Astrocyte of the spinal cord (primary cell): ENCODE results near the gene RET.

ENCODE experiments used
- DNase-seq: peaks from one replicate; pipeline ENCODE4 v3.0.0; 2011; ENCODE audit warnings: low read depth, low spot score
- H3K4me3 ChIP-seq: 2 replicates; pipeline ENCODE4 v1.5.1; 2011; ENCODE audit warnings: low read depth, mild to moderate bottlenecking, low read length, moderate library complexity
- in situ Hi-C: cut with HindIII; loops from 2 replicates; pipeline ENCODE4 v1.10.0; 2017; ENCODE audit warnings: low sequenced_read_pairs
- TF ChIP-seq, protein P1 (sequence below): IDR thresholded peaks from 2 replicates; pipeline ENCODE4 v1.5.1; 2012; ENCODE audit warnings: low read depth, mild to moderate bottlenecking, low read length, inconsistent platforms

Gene RET

DNA sequence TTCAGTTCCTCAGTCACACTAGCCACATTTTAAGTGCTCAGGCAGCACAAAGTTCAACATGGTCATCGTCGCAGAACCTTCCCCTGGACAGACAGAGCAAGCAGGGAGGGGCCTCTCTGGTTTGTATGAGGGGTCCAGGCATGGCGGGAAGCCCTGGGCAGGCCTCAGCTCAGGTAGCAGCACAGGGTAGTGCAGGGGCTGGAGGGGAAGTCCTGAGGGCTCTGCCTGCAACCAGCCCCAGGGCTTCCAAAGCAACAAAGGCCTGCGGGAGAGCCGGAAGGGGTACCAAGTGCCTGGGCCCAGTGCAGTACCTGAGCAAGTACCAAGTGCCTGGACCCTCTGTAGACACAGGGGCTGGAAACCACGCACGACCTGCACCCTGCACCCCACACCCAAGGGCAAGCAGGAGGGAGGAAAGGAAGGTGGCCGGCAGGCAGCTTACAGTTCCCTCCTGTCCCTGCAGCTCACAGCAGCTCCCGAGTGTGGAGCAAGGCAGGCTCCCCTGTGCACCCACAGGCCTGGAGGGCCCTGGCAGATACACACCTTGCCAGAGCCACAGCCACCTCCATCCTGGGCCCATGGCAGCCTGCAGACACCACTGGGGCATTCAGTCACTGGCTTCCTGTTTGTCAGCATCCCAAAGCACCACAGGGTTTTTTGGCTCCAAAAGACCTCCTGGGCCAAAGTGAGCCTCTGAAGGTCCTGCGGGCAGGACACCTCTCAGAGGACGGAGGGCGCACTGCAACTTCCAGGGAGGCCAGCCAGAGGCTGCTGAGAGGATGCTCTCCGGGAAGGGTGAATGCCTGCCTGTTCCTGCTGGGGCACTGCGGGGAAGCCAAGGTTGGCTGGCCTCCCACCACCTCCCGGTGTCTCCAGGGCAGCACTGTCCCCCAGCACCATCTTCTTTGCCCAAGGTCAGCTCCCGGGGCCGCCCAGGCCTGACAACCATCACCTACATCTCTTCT is 6.5 kb upstream of the RET start:
- in situ Hi-C loops, result no loop called here
- TF ChIP-seq, protein P1, sequence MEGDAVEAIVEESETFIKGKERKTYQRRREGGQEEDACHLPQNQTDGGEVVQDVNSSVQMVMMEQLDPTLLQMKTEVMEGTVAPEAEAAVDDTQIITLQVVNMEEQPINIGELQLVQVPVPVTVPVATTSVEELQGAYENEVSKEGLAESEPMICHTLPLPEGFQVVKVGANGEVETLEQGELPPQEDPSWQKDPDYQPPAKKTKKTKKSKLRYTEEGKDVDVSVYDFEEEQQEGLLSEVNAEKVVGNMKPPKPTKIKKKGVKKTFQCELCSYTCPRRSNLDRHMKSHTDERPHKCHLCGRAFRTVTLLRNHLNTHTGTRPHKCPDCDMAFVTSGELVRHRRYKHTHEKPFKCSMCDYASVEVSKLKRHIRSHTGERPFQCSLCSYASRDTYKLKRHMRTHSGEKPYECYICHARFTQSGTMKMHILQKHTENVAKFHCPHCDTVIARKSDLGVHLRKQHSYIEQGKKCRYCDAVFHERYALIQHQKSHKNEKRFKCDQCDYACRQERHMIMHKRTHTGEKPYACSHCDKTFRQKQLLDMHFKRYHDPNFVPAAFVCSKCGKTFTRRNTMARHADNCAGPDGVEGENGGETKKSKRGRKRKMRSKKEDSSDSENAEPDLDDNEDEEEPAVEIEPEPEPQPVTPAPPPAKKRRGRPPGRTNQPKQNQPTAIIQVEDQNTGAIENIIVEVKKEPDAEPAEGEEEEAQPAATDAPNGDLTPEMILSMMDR, result no peak
- DNase-seq, result no peak
- no peak overlapping the region for H3K4me3 ChIP-seq

- in situ Hi-C loops, result no loop called here
- DNase-seq, result no peak
- TF ChIP-seq, protein P1, result no peak
- H3K4me3 ChIP-seq, result no peak overlapping the region
Observed at GRCh38 chr10:43071865-43072650, 4.8 kb upstream of the RET start.

DNA sequence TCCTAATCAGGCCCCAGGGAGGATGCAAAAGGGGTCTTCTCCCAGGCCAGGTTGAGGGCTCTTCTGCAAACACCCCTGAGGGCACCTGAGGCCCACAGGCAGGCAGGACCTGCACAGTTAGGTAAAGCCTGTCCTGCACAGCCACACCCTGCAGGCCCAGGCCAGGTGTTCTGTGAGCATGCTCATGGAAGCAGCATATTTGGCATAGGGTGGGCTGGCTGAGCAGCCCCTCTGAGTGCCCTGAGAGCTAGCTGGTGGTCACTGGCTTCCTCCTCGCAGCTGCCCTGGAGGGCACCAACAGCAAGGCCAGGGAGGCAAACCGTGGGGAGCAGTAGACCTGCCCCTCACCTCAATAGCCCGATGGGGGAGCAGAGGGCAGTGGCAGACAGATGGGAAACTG is 3.7 kb upstream of the RET start:
- in situ Hi-C loops, result no loop called here
- no peak overlapping the region for H3K4me3 ChIP-seq
- TF ChIP-seq, protein P1, result no peak
- no peak for DNase-seq

DNA sequence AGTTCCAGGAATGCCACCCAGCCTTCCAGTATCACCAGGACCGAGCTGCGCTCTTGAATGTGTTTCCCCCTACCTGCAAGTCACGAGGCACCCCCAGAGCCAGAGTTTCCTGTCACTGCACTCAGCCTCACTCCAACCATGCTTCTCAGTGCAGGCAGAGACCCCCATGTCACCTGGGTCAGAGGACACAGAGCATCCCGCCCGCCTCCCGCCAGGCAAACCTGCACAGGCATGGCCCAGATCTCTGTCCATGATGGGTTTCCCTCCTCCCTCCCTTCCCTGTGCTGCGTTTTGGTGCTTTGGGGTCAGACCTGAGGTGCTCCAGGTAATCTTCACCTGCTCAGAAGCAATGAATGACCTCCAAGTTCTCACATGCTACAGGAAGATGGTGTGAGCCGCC is 3.1 kb upstream of the RET start:
- no peak for DNase-seq
- H3K4me3 ChIP-seq, result no peak overlapping the region
- TF ChIP-seq, protein P1, result no peak
- in situ Hi-C loops, result no loop called here

DNA sequence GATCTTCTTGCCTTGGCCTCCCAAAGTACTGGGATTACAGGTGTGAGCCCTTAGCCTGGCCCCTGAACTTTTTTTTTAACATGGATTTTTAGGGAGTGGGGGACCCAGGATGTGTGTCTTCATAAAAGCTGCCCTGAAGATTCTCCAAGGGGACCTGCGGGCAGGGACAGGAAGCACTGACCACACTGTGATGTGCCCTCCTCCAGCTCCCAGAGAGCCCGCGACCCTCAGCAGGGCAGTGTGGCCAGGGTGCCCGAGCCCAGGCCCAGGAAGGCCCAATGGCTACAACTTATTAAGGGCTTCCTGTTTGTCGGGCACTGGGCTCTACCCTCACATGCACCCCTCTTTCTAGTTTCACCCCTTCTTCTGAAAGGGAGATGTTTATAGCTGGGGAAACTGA is 2.5 kb upstream of the RET start:
- in situ Hi-C loops, result no loop called here
- DNase-seq, result no peak
- H3K4me3 ChIP-seq, result no peak overlapping the region
- TF ChIP-seq, protein P1, result no peak

- TF ChIP-seq, protein P1, result no peak
- no peak for DNase-seq
- H3K4me3 ChIP-seq, result no peak overlapping the region
- in situ Hi-C loops, result no loop called here
Observed at GRCh38 chr10:43074827-43075611, 1.9 kb upstream of the RET start.
